HG02981 (cell line): ENCODE results near the gene ELAVL3.

Source experiments
- ATAC-seq: cut with Tn5 transposase; IDR thresholded peaks from one replicate; pipeline ENCODE4 v1.9.1; 2021; ENCODE audit warnings: mild to moderate bottlenecking, moderate library complexity; ENCODE audit not compliant: unreplicated experiment

Gene ELAVL3

GRCh38 chr19:11480715-11481533, at the start of gene ELAVL3:
Gene ELAVL3, minus strand, starts transcription at chr19:11481046. Its CDS starts 438 bp downstream, at chr19:11480608.
- no peak for ATAC-seq

- ATAC-seq, result no peak
These were observed 49.6 kb upstream of the ELAVL3 start for GRCh38 chr19:11530432-11530831.

- ATAC-seq, result peak; percentile 91
These were observed 47.9 kb upstream of the ELAVL3 start, which contains the start of gene ECSIT for GRCh38 chr19:11528551-11529341. Gene ECSIT, minus strand, starts transcription at chr19:11529134. Its CDS starts 9,964 bp downstream, at chr19:11519170.

- ATAC-seq, result no peak
These were observed 38.3 kb upstream of the ELAVL3 start for GRCh38 chr19:11519138-11519537.

- ATAC-seq, result no peak
These were observed 33.1 kb upstream of the ELAVL3 start for GRCh38 chr19:11513946-11514345.

GRCh38 chr19:11510444-11510843, 29.6 kb upstream of the ELAVL3 start:
- ATAC-seq, result no peak

GRCh38 chr19:11507370-11508078, 26.7 kb upstream of the ELAVL3 start:
- no peak for ATAC-seq

GRCh38 chr19:11506967-11507366, 26.1 kb upstream of the ELAVL3 start:
- no peak for ATAC-seq

- ATAC-seq, result peak; percentile 13
These were observed 25.3 kb upstream of the ELAVL3 start for GRCh38 chr19:11506101-11506555.

GRCh38 chr19:11505504-11506100, 24.8 kb upstream of the ELAVL3 start, which contains the start of gene ZNF653:
Gene ZNF653, minus strand, starts transcription at chr19:11505839. Its CDS starts 53 bp downstream, at chr19:11505786.
- ATAC-seq, result peak; percentile 46

- ATAC-seq, result peak; percentile 82
These were observed 24.2 kb upstream of the ELAVL3 start for GRCh38 chr19:11505032-11505503.

GRCh38 chr19:11504502-11505031, 23.7 kb upstream of the ELAVL3 start:
- ATAC-seq, result no peak

- ATAC-seq, result no peak
These were observed 19.1 kb upstream of the ELAVL3 start for GRCh38 chr19:11499890-11500420.

- no peak for ATAC-seq
These were observed 18.4 kb upstream of the ELAVL3 start for GRCh38 chr19:11499220-11499726.

- ATAC-seq, result no peak
These were observed 15.7 kb upstream of the ELAVL3 start for GRCh38 chr19:11496391-11497163.

GRCh38 chr19:11495885-11496284, 15.0 kb upstream of the ELAVL3 start:
- ATAC-seq, result no peak

GRCh38 chr19:11495481-11495880, 14.6 kb upstream of the ELAVL3 start:
- ATAC-seq, result no peak

GRCh38 chr19:11494634-11495285, 13.9 kb upstream of the ELAVL3 start:
- ATAC-seq, result no peak
